ENCODE data around the gene PCGF1. TPM values are rescaled to one million over a fixed set of nuclear protein-coding genes. Genes with fewer than 3 reads are reported as not detected.
A peak's percentile ranks its signal among the peaks of the same experiment; 100 is the strongest.

PCGF1 gene
- total and polyA plus RNA-seq, 8 donors = 20.4 to 33.6 (median 24.1) TPM

DNA sequence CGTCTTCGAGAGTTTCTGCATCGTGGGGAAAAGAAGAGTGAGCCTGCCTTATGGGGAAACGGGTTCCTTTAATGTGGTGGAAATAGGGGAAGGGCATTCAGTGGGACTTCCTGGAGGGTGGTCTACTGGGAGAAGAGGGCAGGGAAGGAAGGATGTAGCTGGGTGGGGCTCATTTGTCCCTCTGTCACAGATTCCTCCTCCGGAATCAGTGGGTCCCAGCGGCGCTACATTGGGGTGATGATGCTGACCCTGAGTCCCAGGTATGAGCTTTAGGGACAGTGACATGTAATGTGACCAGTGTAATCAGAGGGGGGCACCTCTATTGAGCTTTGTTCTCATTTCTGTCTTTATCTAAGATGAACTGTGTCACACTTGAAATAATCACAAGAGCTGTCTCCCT lies 24.2 kb upstream of the PCGF1 start:
- no peak overlapping the region for H3K27ac ChIP-seq
- peaks cover 0 to 33% of the 10 kb centered on the region in 2 donors for H3K36me3 ChIP-seq
- TF ChIP-seq, protein P1, sequence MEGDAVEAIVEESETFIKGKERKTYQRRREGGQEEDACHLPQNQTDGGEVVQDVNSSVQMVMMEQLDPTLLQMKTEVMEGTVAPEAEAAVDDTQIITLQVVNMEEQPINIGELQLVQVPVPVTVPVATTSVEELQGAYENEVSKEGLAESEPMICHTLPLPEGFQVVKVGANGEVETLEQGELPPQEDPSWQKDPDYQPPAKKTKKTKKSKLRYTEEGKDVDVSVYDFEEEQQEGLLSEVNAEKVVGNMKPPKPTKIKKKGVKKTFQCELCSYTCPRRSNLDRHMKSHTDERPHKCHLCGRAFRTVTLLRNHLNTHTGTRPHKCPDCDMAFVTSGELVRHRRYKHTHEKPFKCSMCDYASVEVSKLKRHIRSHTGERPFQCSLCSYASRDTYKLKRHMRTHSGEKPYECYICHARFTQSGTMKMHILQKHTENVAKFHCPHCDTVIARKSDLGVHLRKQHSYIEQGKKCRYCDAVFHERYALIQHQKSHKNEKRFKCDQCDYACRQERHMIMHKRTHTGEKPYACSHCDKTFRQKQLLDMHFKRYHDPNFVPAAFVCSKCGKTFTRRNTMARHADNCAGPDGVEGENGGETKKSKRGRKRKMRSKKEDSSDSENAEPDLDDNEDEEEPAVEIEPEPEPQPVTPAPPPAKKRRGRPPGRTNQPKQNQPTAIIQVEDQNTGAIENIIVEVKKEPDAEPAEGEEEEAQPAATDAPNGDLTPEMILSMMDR (IDR thresholded peaks at IDR 0.05) = no peak
- ATAC-seq = no peak
- intact Hi-C loops (cut with DNase I) = no loop called here
- no peaks in the 10 kb centered on the region for H3K27me3 ChIP-seq
- peaks cover 11 to 30% of the 10 kb centered on the region in 2 donors for H3K4me1 ChIP-seq
- no peaks in the 10 kb centered on the region for H3K9me3 ChIP-seq
- H3K4me3 ChIP-seq = peak overlapping the region in 1 of 2 donors; percentile 89
- DNase-seq = no peak

DNA sequence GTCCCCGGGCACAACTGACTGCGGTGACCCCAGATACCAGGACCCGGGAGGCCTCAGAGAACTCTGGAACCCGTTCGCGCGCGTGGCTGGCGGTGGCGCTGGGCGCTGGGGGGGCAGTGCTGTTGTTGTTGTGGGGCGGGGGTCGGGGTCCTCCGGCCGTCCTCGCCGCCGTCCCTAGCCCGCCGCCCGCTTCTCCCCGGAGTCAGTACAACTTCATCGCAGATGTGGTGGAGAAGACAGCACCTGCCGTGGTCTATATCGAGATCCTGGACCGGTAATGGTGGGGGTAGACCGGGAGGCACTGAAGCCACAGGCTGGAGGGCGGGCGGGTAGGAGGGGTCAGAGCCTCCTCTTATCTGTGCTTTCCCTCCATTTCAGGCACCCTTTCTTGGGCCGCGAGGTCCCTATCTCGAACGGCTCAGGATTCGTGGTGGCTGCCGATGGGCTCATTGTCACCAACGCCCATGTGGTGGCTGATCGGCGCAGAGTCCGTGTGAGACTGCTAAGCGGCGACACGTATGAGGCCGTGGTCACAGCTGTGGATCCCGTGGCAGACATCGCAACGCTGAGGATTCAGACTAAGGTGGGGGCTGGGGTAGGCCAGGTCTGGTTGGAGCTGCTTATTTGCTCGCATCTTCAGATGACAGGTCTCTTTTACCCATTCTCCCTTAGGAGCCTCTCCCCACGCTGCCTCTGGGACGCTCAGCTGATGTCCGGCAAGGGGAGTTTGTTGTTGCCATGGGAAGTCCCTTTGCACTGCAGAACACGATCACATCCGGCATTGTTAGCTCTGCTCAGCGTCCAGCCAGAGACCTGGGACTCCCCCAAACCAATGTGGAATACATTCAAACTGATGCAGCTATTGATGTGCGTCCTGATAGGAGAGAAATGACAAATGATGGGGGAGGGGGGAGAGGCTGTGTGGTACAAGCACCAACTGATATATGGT lies 23.0 kb upstream of the PCGF1 start:
- peak; percentile 32 for ATAC-seq
- Histone ChIP-seq H3K36me3 (peaks cover 0 to 44% of the 10 kb centered on the region in 2 donors), H3K27me3 (no peaks in the 10 kb centered on the region), H3K4me1 (peaks cover 11 to 30% of the 10 kb centered on the region in 2 donors), H3K27ac (peak overlapping the region; percentile 83 to 94), H3K9me3 (no peaks in the 10 kb centered on the region), H3K4me3 (peak overlapping the region; percentile 89 to 92)
- TF ChIP-seq, protein P1 (IDR thresholded peaks at IDR 0.05) = no peak
- peak in 3 of 4 donors; percentile 38 to 84 (median 59) for DNase-seq
- intact Hi-C loops (cut with DNase I) = no loop called here

DNA sequence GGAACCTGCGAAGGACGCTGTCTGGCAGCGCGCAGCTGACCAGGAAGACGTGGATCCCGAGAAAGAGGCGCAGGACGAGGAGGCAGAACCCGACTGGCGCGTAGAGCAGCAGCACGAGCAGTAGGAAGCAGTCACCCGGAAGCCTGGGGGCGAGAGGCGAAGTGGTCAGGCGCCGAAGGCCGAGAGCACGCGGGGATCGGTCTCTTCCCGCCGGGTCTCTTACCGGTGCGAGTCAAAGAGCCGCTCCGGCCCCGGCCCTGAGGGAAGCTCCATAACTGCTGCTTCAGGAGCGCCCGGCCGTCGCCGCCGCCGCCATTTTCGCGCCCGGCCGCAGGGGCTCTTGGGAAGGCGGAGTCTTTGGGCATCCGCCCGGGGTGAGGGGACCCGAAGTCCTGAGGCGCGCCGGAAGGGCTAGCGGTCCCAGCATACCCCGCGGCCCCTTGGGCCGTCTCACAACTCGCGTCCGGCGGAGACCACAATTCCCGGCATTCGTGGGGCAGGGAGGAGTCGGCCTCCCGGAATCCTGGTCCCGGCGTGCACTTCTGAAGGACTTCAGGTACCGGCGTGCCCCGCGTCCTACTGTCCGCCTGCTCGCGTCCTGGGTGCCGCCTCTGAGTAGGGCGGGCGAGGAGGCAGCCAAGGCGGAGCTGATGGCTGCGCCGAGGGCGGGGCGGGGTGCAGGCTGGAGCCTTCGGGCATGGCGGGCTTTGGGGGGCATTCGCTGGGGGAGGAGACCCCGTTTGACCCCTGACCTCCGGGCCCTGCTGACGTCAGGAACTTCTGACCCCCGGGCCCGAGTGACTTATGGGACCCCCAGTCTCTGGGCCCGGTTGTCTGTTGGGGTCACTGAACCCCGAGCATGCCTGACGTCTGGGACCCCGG lies 22.1 kb upstream of the PCGF1 start, which contains the start of the genes AUP1 and HTRA2:
Gene AUP1 (minus strand): TSS at position 350 of the 882 bp plus-strand sequence. CDS start 77 bp downstream, at position 273.
Gene HTRA2 (plus strand): TSS at position 577 of the 882 bp plus-strand sequence. CDS start 74 bp downstream, at position 651.
- Histone ChIP-seq H3K27ac (peak within 1 kb of the TSS; percentile 83 to 94), H3K9me3 (no peaks in the 10 kb centered on the region), H3K4me3 (peak within 1 kb of the TSS; percentile 89 to 92), H3K27me3 (no peaks in the 10 kb centered on the region), H3K36me3 (peaks cover 0 to 47% of the 10 kb centered on the region in 2 donors), H3K4me1 (peaks cover 11 to 30% of the 10 kb centered on the region in 2 donors)
- DNase-seq = peak; percentile 97 to 99 (median 99)
- intact Hi-C loops (cut with DNase I) = no loop called here
- ATAC-seq = peak; percentile 96
- TF ChIP-seq, protein P1 (IDR thresholded peaks at IDR 0.05) = peak in 1 of 2 donors; percentile 26

GRCh38 chr2:74528600-74529356 lies 21.3 kb upstream of the PCGF1 start:
- peaks cover 11 to 30% of the 10 kb centered on the region in 2 donors for H3K4me1 ChIP-seq
- ATAC-seq = peak; percentile 7
- TF ChIP-seq, protein P1 (IDR thresholded peaks at IDR 0.05) = no peak
- H3K4me3 ChIP-seq = peak overlapping the region; percentile 89 to 92
- H3K9me3 ChIP-seq = no peaks in the 10 kb centered on the region
- peaks cover 0 to 42% of the 10 kb centered on the region in 2 donors for H3K36me3 ChIP-seq
- peak overlapping the region; percentile 83 to 94 for H3K27ac ChIP-seq
- no peak for DNase-seq
- no peaks in the 10 kb centered on the region for H3K27me3 ChIP-seq
- intact Hi-C loops (cut with DNase I) = no loop called here

Measured in left lung (tissue), 10 donors.